GM19324 (cell line): ENCODE measurements around the gene GDNF.
"Not testable (repeated sequence)": the region's sequence is repeated elsewhere in the genome, so short reads cannot be mapped to it uniquely, and the experiment has no call there.

ENCODE experiments used
- ATAC-seq: cut with Tn5 transposase; IDR thresholded peaks from one replicate; pipeline ENCODE4 v1.9.1; 2021; ENCODE audit warnings: mild to moderate bottlenecking, moderate library complexity; ENCODE audit not compliant: unreplicated experiment, low FRiP score

The GDNF gene, protein sequence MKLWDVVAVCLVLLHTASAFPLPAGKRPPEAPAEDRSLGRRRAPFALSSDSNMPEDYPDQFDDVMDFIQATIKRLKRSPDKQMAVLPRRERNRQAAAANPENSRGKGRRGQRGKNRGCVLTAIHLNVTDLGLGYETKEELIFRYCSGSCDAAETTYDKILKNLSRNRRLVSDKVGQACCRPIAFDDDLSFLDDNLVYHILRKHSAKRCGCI

DNA sequence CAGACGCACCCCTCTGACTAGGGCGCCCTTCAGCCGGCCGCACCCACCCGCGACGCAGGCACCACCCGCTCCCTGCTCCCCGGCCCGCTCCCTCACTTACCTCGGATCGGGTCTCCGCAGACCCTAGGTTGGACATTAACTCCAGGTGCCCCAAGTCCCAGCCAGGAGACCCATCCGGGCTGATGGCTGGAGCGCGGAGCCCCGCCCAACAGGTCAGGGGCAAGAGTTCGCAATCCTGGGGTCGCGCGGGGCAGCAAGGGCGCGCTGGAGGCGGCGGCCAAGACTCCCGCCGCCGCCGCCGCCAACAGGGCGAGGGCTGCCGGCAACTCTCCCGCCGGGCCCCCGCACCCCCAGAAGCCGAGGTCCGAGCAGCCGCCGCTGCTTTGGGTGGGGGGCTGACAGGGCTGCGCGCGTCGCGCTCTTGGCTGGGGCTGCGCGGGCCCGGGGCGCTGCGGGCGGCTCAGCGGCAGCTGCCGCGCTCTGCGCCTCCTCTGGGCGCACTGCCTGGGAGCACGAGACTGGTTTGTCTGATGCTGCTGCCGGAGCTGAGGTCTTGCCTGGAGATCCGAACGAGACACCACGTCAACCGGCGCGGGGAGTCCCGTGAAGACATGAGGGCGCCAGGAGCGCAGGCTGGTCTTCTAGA, at the start of gene GDNF:
Gene GDNF (minus strand): TSS at position 635 of the 646 bp plus-strand sequence. CDS start 5,245 bp downstream, outside the sequence.
- ATAC-seq: no peak

DNA sequence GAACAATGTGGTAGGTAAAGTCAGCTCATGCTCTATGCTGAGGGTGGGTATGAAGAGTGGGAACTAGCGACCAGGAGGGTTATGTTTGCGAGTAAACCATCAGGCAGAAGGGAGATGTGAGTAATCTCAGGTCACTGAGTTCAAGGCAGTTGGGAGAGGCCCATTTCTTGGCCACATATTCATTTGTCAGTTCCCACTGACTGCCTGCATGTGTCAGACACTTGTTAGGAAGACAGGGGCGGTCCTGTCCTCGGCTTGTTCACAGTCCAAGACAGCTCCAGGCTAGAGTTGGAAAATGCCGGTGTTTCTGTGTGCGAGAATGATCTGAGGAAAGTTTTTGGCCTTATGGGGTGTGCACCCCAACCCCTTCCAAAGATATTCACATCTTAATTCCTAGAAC, 48.6 kb upstream of the GDNF start:
- no peak for ATAC-seq

DNA sequence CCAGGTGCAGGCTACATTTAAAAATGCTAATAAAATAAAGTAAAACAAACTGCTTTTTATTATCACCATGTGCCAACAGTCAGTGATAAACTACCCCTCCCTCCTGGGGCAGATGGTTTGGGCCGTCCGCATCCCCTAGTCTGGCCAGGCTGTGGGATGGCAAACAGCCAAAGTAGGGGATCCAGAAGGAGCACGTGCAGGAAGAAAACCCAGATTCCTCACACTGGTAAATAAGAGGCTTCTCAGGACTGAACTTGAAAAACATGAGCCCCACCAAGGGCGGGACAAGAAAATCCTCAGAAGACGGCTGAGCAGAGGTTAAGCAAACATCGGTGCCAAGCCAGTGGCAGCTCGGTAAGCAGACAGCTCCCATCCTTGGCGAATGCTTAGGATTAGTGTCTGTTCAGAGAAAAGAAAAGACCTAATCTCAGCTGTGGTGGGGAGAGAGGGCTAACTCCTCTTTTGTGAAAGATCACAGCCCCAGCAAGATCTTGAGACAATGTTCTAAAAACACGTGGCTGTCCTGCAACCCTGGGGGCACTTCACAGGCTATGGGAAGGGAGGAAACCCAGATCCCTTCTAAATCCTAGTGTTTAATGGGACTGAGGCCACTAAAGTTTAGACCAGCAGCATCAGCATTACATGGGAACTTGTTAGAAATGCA, 46.5 kb upstream of the GDNF start:
- no peak for ATAC-seq

DNA sequence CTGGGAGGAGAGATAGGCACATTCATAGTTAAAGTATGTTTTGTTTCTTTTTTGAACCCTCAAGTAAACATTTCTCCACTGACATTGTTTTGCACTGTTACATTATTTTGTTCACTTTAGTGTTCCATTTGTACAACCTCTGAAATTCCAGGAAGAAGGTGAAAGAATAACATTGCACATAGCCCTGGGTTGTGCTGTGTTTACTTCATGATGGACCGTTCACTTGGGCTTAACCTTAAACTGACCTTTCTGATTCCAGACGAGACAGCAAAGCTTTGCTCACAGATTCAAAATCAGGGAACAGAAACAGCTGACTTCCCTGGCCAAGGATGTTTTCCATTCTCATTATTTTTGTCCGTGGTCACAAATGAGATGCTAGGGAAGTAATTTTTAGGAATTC, 42.8 kb upstream of the GDNF start:
- no peak for ATAC-seq

DNA sequence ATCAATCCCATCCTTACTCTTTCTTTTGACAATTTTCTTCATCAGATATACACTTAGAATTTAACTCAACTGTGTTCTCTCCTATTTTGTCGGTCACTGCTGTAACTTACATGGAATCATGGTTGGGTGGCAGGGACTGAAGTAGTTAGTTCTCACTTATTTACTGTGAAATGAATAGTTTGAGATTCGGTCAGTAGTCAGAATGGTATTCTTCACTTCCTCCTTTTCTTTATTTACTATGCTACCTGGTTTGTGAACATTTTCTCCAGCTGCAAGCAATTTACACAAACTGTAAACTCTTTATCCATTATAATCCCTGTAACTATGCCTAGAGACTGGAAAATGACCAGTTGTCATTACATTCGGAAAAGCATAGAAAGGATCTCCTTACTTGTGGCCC, 41.5 kb upstream of the GDNF start:
- peak; percentile 63 for ATAC-seq

DNA sequence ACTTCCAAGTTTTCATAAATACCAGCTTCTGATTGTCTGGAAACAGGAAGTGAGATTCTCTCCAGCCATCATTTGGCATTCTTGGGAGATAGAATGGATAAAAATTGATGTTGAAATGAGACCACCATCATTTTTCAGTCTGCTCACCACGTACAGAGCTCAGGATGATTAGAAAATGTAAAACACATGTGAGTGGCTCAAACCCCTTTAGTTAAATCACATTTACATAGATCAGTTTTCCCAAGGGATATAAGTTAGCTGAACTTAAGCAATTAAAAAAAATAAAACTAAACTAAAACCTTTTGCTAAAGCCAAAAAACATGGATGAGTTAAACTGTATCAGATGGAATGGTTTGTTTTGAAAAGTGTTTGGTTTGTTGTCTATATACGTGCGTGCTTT, 37.1 kb upstream of the GDNF start:
- no peak for ATAC-seq

DNA sequence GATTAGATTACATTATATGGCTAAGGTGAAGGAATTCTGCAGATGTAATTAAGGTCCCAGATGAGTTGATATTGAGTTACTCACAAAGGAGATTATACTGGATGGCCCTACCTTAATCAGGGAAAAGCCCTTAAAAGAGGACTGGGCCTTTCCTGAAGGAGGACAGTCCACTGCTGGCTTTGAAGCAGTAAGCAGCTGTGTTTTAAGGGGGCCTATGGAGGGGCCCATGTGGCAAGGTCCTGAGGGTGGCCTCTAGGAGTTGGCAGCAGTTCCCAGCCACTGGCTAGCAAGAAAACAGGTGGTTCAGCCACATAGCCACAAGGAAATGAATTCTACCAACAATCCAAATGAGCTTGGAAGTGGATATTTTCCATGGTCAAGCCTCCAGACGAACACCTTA, 36.4 kb upstream of the GDNF start:
- ATAC-seq: no peak

DNA sequence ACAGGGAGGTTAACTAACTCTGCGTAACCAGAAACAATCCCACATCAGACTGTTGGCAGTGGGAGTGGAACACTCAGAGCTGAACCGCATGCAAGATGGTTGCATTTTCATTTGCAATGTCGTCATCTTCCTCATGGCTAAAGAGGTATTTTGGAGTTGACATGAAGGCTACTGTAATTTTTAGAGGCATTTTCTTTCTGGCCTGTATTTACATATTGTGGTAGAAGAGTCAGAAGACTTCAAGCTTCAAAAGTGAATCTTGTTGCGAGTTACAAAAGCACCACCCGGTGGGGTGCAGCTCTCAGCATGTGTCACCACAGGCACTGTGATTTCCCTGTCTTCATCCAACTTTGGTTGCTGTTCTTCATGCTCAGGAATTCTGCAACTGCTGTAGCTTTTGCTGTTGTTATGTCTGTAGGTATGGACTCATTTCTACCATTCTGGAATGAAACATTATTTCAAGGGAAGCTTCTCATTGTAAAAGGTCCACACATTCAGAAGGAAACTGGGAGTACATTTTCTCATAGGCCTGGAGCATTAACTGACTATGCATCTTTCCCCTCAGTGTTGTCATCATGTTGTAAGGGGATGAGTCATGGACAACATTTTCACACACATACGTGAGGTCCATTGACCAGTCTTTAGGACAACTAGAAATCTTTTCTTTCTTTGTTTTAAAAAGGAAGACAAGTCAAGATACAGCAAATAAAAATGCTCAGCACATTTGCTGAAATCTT, 35.4 kb upstream of the GDNF start:
- ATAC-seq: no peak

DNA sequence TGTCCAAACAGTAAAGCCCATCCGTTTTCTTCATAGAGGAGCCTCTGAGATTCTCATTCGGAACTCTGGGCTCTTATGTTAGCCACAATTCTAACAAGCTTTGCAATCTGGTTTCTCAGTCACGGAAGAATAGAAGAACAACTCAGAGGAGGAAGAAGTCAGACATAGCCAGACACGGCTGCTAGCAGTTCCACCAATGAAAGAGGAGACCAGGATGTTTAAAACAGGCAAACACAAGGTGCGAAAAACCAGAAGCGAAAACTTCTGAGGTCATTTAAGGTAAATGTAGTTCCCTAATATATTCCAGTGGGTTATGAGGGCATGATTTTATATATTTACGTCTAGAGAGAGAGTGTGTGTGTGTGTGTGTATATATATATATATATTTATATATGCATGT, 34.1 kb upstream of the GDNF start:
- ATAC-seq: peak; percentile 63

DNA sequence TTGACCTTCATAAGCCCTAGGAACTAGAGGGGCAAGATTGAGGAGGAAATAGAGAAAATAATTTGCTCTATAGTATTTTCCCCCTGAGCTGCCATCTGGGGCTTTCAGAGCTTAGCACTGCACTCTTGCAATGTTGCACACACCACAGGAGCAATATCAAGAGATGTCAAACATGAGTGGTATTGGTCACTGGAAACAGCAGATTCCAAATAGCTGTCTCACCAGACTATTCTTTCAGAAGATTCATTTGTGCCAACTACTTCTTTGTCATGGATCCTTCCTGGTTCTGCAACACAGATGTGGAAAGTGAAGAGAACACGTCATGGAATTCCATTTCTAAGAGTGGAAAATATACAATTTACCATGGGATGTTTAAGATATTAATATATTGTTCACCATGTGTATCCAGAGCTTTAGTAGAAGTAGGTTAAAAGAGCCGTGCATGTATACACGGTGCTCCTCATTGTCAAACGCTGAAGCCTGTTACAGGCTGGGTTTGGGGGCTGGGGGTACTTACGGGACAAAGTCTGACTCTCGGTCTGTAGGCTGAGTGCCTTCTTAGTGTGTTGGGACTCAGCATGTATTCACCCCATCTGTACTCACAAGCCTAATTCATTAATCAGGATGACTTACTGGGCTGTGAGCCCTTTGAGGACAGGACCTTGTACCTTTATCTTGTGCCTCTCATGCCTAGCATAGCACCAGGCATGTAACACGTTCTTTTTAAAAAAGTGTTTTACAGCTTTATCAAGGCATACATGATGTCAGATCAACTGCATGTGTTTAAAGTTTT, 31.4 kb upstream of the GDNF start:
- no peak for ATAC-seq

DNA sequence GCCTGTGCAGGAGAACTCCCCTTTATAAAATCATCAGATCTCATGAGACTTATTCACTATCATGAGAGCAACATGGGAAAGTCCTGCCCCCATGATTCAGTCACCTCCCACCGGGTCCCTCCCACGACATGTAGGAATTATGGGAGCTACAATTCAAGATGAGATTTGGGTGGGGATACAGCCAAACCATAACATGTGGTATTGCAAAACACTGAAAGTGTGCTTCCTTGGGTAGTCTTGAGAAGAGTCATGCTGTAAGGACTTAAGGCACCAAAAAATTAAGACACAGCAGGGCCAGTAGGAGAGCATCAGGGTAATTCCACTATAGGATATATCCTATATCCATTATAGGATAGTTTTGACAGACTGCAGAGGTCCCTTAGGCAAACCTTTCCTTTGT, 29.4 kb upstream of the GDNF start:
- no peak for ATAC-seq

DNA sequence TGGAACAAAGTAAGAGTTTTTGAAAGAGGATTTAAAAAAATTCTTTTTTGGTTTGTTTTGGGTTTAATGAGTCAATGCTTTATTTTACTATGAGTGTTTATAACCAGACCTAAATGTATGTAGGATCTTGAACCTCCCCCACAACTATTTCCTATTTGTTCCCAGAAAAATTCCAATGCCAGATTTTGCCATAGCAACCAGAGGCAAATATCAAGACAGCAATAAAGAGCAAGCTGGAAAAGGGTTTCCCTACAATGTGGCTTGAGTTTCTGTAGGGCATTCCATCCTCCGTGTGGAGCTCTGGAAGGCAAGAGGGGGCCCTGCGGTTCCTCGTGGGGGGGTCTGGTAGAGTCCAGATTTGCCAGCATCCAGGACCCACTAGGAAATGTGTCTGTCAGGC, 27.8 kb upstream of the GDNF start:
- ATAC-seq: no peak

DNA sequence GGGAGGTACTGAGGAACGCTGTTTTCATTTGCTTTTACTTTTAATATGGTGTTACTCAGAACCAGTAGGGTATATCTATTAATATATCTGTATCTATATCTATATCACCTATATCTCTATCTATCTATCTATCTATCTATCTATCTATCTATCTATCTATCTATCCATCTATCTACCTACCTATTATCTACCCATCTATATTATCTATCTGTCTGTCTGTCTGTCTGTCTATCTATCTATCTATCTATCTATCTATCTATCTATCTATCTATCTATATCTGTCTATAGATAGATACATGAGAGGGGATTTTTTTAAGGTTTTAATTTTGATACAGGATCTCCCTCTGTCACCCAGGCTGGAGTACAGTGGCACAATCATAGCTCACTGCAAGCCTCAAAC, 23.1 kb upstream of the GDNF start:
- not testable (repeated sequence) for ATAC-seq

DNA sequence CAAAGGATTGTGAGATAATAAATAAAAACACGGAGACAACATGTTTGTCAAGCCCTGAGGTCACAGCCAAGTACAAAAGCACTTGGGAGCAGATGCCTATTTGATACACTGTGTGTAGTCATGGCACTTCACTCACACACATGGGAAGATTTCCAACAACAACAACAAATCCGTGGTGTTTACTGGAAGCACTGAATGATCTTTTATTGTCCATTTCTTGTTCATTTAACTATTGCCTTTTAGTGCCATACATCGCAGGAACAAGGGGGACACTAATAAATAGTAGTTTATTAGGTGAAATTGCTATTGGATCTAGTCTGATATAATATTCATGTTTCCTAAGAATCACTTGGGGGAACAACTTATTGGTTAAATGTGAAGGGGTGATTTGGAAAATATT, 20.4 kb upstream of the GDNF start:
- ATAC-seq: no peak

DNA sequence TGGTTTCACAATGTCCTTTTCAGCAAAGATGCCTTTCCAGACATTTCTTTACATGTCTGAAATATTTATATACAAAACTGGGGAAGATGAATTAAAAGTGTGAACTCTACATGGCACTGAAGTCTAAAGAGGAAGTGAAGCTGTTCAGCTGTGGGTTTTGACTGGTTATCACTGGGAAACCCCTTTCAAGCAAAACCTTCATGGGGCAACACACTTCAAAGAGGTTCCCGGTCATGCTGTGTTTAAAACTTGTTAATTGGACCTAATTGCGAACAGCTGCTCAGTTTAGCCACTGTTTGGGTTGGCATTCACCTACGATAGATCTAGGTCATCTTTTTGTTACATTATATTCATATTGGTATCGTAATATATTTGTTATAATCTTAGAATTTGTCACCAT, 20.0 kb upstream of the GDNF start:
- peak; percentile 83 for ATAC-seq

DNA sequence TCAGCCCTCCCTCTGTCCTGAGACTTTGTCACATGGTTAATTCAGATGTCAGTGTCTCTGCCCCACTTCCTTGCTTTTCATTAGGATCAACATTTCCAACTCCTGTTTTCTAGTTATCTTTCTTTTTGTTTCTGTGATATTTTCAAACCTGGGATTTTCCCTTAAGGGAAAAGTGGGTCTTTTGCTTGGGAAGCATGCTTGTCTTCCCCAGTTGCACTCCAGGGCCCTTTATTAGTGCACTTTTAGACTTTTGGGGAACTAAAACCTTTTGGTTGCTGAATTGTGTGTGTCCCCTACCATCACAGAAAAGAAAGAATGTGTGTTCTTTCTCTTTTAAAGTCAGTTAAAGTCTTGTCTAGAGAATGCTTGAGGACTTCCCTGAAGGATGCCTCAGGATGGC, 18.4 kb upstream of the GDNF start:
- ATAC-seq: no peak

DNA sequence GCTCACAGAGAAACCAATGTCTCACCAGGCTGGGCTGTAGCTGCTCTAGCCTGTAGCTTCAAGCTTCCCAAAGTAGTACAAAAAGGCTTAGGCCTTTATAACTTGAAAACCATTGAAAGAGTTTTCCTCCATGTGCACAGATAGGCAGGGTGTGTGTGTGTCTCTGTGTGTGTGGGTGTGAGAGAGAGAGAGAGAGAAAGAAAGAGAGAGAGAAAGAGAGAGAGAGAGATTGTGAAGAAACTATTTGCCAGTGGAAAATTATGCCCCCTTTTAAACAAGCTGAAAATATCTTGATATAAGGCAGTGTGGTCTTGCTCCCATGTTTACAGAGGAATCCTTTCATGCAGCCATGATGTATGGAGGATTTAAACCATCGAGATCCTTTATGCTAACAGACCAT, 17.9 kb upstream of the GDNF start:
- ATAC-seq: no peak

DNA sequence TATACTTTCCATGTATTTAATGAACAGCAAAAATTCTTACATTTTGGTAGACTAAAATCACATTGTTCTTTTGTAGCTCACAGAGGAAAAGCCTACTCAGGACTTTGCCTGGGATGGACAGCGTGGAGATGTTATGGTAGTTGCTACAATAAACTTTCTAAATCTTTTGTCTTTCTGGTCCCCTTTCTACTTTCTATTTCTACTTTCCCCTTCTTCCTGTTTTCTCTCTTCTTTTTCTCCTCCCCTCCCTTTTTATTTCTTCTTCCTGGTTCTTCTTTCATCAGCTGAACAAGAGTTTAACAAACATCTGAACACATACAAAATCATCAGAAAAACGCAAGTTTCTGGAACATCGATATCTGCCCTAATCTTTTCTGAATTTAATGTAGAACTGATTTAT, 15.6 kb upstream of the GDNF start:
- ATAC-seq: no peak

DNA sequence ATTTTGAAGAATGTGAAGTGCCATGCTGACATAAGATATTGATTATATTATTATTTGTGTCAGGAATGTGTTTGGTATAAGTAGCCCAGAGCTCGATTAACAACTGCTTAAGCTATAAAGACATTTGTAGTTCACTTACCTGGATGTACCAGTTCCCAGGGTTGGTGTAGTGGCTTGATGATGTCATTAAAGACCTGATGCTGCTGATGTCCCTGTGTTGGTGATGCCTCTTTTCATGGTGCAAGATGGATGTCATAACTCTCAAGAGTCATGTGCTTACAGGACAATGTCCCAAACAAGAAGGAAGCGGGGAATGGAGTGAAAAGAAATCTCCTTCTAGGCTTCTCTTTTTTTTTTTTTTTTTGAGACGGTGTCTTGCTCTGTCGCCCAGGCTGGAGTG, 11.5 kb upstream of the GDNF start:
- no peak for ATAC-seq

DNA sequence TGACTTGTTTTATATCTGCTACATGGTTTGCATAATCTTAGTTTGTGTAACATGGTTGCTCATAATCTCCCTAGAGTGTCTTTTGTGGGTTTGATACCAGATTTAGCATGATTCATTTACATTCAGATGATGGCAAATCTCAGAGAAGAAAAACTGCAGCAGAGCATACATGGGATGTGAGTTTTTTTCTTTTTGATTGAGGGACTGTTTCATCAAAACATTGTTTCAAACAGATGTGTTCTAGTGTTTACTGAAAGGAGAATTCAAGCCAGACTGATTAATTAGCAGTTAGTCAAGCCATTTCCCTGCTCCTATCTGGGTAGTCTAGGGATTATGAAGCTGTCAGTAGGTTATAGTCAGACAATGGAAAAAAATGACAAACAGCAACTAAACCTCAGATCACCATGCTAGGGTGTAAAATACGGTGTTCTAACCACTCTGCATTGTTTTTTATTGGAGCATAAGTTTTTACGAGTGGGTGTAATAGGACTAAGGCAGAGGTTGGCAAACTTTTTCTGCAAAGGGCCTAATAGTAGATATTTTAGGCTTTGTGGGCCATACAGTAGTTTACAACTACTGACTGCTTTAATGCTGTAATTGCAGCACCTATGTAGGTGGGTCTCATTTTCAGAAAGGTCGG, 10.5 kb upstream of the GDNF start:
- no peak for ATAC-seq
